IMR-90 (cell line): ENCODE measurements around the gene RYR1.

Experiments used
- CHD1 ChIP-seq: IDR thresholded peaks from 2 replicates; pipeline ENCODE4 v1.6.1; 2012; ENCODE audit warnings: low read depth, low read length, improper control_type of control experiment
- FOS ChIP-seq: fragments of 150-350 bp; IDR thresholded peaks from 2 replicates; pipeline ENCODE4 v1.6.1; 2016; ENCODE audit warnings: low read depth, low read length
- MAFK ChIP-seq: IDR thresholded peaks from 2 replicates; pipeline ENCODE4 v1.6.1; 2012; ENCODE audit warnings: low read depth, low read length, improper control_type of control experiment
- MXI1 ChIP-seq: IDR thresholded peaks from 2 replicates; pipeline ENCODE4 v1.6.1; 2012; ENCODE audit warnings: low read depth, mild to moderate bottlenecking, low read length, moderate library complexity, borderline replicate concordance
- NFE2L2 ChIP-seq: fragments of 150-350 bp; IDR thresholded peaks from 2 replicates; pipeline ENCODE4 v1.6.1; 2016; ENCODE audit warnings: low read depth, mild to moderate bottlenecking, low read length
- POLR2A ChIP-seq: IDR thresholded peaks from 2 replicates; pipeline ENCODE4 v1.6.1; 2012; ENCODE audit warnings: mild to moderate bottlenecking, low read depth, low read length
- RAD21 ChIP-seq: IDR thresholded peaks from 2 replicates; pipeline ENCODE4 v1.6.1; 2012; ENCODE audit warnings: low read length, improper control_type of control experiment
- TF ChIP-seq, protein P1 (sequence below): conservative IDR thresholded peaks from 2 replicates; pipeline ENCODE4 v1.5.1; 2012; ENCODE audit warnings: mild to moderate bottlenecking, low read depth, low read length, improper control_type of control experiment
- TF ChIP-seq, protein P2 (sequence below): fragments of 150-350 bp; IDR thresholded peaks from 2 replicates; pipeline ENCODE4 v1.6.1; 2017; ENCODE audit warnings: mild to moderate bottlenecking, antibody characterized with exemption, low read length, low read depth
- TF ChIP-seq, protein P3 (sequence below): fragments of 150-350 bp; IDR thresholded peaks from 2 replicates; pipeline ENCODE4 v1.6.1; 2016; ENCODE audit warnings: low read depth, mild to moderate bottlenecking, low read length, moderate library complexity, borderline replicate concordance

DNA sequence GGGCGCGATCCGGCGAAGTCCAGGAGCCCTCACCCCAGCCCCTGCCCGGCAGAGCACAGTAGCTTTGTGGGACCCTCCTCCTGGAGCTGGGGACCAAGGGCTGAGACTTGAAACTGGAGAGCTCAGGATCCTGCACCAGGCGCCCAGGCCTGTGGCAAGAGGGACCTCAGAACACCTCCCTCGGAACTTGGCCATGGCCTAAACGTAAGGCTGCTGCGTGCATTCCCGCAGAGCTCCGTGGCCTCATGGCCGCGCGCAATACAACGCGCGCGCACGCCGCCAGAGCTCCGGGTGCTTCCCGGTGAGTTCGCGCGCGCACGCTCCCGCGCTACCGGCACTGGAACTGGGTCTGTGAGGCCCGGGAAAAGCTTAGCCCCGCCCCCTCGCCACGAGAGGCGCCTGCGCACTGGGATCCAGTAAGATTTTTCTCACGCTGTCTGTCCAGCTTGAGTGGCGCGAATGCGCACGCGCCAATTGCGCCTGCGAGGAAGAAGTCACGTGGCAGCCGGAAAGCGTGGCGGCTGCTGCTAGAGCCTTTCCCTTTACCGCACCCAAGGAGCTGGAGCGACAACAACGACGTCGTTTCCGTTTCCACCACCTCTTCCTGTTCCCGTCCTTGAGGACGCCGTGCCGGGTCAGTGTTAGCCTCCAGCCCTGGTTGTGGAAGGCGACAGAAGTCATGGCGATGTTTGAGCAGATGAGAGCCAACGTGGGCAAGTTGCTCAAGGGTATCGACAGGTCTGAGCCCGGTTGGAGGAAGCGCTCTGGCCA is 185.3 kb downstream of the RYR1 start, which contains the start of gene EIF3K:
- TF ChIP-seq, protein P1, sequence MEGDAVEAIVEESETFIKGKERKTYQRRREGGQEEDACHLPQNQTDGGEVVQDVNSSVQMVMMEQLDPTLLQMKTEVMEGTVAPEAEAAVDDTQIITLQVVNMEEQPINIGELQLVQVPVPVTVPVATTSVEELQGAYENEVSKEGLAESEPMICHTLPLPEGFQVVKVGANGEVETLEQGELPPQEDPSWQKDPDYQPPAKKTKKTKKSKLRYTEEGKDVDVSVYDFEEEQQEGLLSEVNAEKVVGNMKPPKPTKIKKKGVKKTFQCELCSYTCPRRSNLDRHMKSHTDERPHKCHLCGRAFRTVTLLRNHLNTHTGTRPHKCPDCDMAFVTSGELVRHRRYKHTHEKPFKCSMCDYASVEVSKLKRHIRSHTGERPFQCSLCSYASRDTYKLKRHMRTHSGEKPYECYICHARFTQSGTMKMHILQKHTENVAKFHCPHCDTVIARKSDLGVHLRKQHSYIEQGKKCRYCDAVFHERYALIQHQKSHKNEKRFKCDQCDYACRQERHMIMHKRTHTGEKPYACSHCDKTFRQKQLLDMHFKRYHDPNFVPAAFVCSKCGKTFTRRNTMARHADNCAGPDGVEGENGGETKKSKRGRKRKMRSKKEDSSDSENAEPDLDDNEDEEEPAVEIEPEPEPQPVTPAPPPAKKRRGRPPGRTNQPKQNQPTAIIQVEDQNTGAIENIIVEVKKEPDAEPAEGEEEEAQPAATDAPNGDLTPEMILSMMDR = no peak
- TF ChIP-seq POLR2A = peak; percentile 81
- TF ChIP-seq, protein P2, sequence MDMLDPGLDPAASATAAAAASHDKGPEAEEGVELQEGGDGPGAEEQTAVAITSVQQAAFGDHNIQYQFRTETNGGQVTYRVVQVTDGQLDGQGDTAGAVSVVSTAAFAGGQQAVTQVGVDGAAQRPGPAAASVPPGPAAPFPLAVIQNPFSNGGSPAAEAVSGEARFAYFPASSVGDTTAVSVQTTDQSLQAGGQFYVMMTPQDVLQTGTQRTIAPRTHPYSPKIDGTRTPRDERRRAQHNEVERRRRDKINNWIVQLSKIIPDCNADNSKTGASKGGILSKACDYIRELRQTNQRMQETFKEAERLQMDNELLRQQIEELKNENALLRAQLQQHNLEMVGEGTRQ = peak; percentile 97
- no peak for TF ChIP-seq CHD1
- TF ChIP-seq, protein P3, sequence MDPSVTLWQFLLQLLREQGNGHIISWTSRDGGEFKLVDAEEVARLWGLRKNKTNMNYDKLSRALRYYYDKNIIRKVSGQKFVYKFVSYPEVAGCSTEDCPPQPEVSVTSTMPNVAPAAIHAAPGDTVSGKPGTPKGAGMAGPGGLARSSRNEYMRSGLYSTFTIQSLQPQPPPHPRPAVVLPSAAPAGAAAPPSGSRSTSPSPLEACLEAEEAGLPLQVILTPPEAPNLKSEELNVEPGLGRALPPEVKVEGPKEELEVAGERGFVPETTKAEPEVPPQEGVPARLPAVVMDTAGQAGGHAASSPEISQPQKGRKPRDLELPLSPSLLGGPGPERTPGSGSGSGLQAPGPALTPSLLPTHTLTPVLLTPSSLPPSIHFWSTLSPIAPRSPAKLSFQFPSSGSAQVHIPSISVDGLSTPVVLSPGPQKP = no peak
- TF ChIP-seq FOS = no peak
- TF ChIP-seq RAD21 = no peak
- peak; percentile 99 for TF ChIP-seq MXI1
- no peak for TF ChIP-seq NFE2L2
- no peak for TF ChIP-seq MAFK
